MM.1S (cell line): ENCODE data around the gene ATOH8.

Experiments used
- EZH2phosphoT487 ChIP-seq: fragments of 300-600 bp; sonication (generic); IDR thresholded peaks from 2 replicates; pipeline ENCODE4 v1.6.1; 2018; ENCODE audit warnings: antibody characterized with exemption, low read length
- TF ChIP-seq, protein P1 (sequence below): fragments of 300-600 bp; sonication (generic); IDR thresholded peaks from 2 replicates; pipeline ENCODE4 v1.5.1; 2016; ENCODE audit warnings: antibody characterized with exemption, low read length, mixed read lengths

DNA sequence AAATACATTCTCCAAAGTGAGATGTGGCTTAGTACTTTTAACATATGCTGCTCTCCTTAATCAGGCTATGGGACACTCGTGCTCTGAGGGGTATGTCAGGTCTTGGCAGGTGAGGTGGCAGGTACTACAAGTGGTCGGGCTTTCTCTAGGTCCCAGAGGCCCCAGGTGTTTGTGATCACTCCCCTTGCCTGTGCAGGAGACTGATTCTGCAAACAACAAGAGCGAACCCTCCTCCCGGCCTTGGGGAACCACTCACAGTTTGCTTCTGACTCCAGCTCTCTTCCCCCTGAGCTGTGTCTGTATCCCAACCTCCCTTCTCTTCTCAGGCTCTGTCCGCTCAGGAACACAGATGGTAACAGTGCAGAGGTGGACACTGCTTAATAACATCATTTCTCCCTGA lies 48.1 kb downstream of the ATOH8 start:
- TF ChIP-seq, protein P1, sequence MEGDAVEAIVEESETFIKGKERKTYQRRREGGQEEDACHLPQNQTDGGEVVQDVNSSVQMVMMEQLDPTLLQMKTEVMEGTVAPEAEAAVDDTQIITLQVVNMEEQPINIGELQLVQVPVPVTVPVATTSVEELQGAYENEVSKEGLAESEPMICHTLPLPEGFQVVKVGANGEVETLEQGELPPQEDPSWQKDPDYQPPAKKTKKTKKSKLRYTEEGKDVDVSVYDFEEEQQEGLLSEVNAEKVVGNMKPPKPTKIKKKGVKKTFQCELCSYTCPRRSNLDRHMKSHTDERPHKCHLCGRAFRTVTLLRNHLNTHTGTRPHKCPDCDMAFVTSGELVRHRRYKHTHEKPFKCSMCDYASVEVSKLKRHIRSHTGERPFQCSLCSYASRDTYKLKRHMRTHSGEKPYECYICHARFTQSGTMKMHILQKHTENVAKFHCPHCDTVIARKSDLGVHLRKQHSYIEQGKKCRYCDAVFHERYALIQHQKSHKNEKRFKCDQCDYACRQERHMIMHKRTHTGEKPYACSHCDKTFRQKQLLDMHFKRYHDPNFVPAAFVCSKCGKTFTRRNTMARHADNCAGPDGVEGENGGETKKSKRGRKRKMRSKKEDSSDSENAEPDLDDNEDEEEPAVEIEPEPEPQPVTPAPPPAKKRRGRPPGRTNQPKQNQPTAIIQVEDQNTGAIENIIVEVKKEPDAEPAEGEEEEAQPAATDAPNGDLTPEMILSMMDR: no peak
- no peak for TF ChIP-seq EZH2phosphoT487
